GM23338 (cell line): ENCODE measurements around the gene HTT. TPM values are rescaled to one million over a fixed set of nuclear protein-coding genes. Genes with fewer than 3 reads are reported as not detected.

Experiments
- ATAC-seq: fragments of 200-7000 bp; cut with Tn5 transposase; 3 replicates; pipeline ENCODE4 v1.9.1; 2020
- DNase-seq: peaks from one replicate; pipeline ENCODE4 v3.0.0-alpha.2; 2015; ENCODE audit warnings: low spot score
- H2AFZ ChIP-seq: fragments of 200-600 bp; sonication (generic); 2 replicates; pipeline ENCODE4 v1.8.0; 2016; ENCODE audit warnings: antibody characterized with exemption, mild to moderate bottlenecking, moderate library complexity
- H3F3A ChIP-seq: fragments of 200-600 bp; sonication (generic); replicated peaks from 2 replicates; pipeline ENCODE4 v1.8.0; 2017; ENCODE audit warnings: antibody characterized with exemption, mixed run types, low read depth
- H3K27ac ChIP-seq: fragments of 200-600 bp; sonication (generic); 2 replicates; pipeline ENCODE4 v1.6.1; 2016; ENCODE audit warnings: low read depth
- H3K27me3 ChIP-seq: fragments of 200-600 bp; sonication (generic); 2 replicates; pipeline ENCODE4 v1.8.0; 2016; ENCODE audit warnings: mild to moderate bottlenecking, mixed run types, moderate library complexity; ENCODE audit not compliant: insufficient read depth
- H3K36me3 ChIP-seq: fragments of 200-600 bp; sonication (generic); 2 replicates; pipeline ENCODE4 v1.8.0; 2016; ENCODE audit warnings: mild to moderate bottlenecking; ENCODE audit not compliant: insufficient read depth
- H3K4me1 ChIP-seq: fragments of 200-600 bp; sonication (generic); 2 replicates; pipeline ENCODE4 v1.8.0; 2016; ENCODE audit warnings: mild to moderate bottlenecking, moderate library complexity; ENCODE audit not compliant: insufficient read depth
- H3K4me2 ChIP-seq: fragments of 200-600 bp; sonication (generic); 2 replicates; pipeline ENCODE4 v1.7.1; 2017; ENCODE audit warnings: mixed run types
- H3K4me3 ChIP-seq: fragments of 200-600 bp; sonication (generic); 2 replicates; pipeline ENCODE4 v1.6.1; 2016; ENCODE audit warnings: mixed run types
- H3K79me2 ChIP-seq: fragments of 200-600 bp; sonication (generic); replicated peaks from 2 replicates; pipeline ENCODE4 v1.8.0; 2017; ENCODE audit warnings: mild to moderate bottlenecking; ENCODE audit not compliant: insufficient read depth
- H3K9me2 ChIP-seq: fragments of 200-600 bp; sonication (generic); 2 replicates; pipeline ENCODE4 v1.8.0; 2017; ENCODE audit not compliant: insufficient read depth
- H4K20me1 ChIP-seq: fragments of 200-600 bp; sonication (generic); replicated peaks from 2 replicates; pipeline ENCODE4 v1.8.0; 2017; ENCODE audit warnings: mild to moderate bottlenecking; ENCODE audit not compliant: insufficient read depth
- H3K27ac Mint-ChIP-seq: 2 replicates; pipeline ENCODE4 v1.8.0; 2020; ENCODE audit warnings: inconsistent platforms, mild to moderate bottlenecking, moderate library complexity, mixed read lengths
- H3K27me3 Mint-ChIP-seq: 3 replicates; pipeline ENCODE4 v1.8.0; 2022; ENCODE audit warnings: low read depth, mild to moderate bottlenecking, moderate library complexity, mixed read lengths, inconsistent platforms; ENCODE audit not compliant: insufficient read depth, poor library complexity
- H3K36me3 Mint-ChIP-seq: 3 replicates; pipeline ENCODE4 v1.8.0; 2021; ENCODE audit warnings: low read depth, mild to moderate bottlenecking, inconsistent platforms, moderate library complexity, mixed read lengths
- H3K4me1 Mint-ChIP-seq: 3 replicates; pipeline ENCODE4 v1.8.0; 2020; ENCODE audit warnings: mild to moderate bottlenecking, inconsistent platforms, mixed read lengths
- H3K4me3 Mint-ChIP-seq: 3 replicates; pipeline ENCODE4 v1.8.0; 2021; ENCODE audit warnings: moderate library complexity, mild to moderate bottlenecking, inconsistent platforms, mixed read lengths
- H3K9me3 Mint-ChIP-seq: 3 replicates; pipeline ENCODE4 v1.8.0; 2020; ENCODE audit warnings: moderate library complexity, mild to moderate bottlenecking, inconsistent platforms, mixed read lengths
- ETS1 ChIP-seq: IDR thresholded peaks from 2 replicates; pipeline ENCODE4 v1.6.1; 2016; ENCODE audit warnings: antibody characterized with exemption
- EZH2phosphoT487 ChIP-seq: fragments of 200-600 bp; sonication (generic); IDR thresholded peaks from one replicate; pipeline ENCODE4 v1.8.1; 2018; ENCODE audit warnings: antibody characterized with exemption; ENCODE audit not compliant: unreplicated experiment
- JUNB ChIP-seq: IDR thresholded peaks from one replicate; pipeline ENCODE4 v1.6.1; 2016; ENCODE audit warnings: antibody characterized with exemption; ENCODE audit not compliant: unreplicated experiment
- NANOG ChIP-seq: IDR thresholded peaks from 2 replicates; pipeline ENCODE4 v1.6.1; 2016; ENCODE audit warnings: antibody characterized with exemption, borderline replicate concordance
- POLR2AphosphoS5 ChIP-seq: IDR thresholded peaks from 2 replicates; pipeline ENCODE4 v1.6.1; 2016; ENCODE audit warnings: antibody characterized with exemption, low read depth
- STAT1 ChIP-seq: IDR thresholded peaks from one replicate; pipeline ENCODE4 v1.6.1; 2016; ENCODE audit warnings: antibody characterized with exemption; ENCODE audit not compliant: unreplicated experiment
- ZNF114 ChIP-seq: fragments of 250-450 bp; sonication (Bioruptor Pico); IDR thresholded peaks from 2 replicates; pipeline ENCODE4 v1.5.0; 2020; ENCODE audit warnings: mild to moderate bottlenecking, moderate library complexity
- ZNF331 ChIP-seq: fragments of 250-450 bp; sonication (Bioruptor Pico); IDR thresholded peaks from 2 replicates; pipeline ENCODE4 v1.5.0; 2020; ENCODE audit warnings: low read depth, mild to moderate bottlenecking, moderate library complexity
- ZNF462 ChIP-seq: fragments of 250-450 bp; sonication (Bioruptor Pico); IDR thresholded peaks from 2 replicates; pipeline ENCODE4 v1.5.0; 2020; ENCODE audit warnings: mild to moderate bottlenecking, moderate library complexity
- polyA plus RNA-seq: library from polyadenylated mRNA; unstranded; fragments of >200 nt; fragmentation: Nextera tagmentation; extraction: Ambion mirVana; gene quantifications from 2 replicates; pipeline ENCODE4 v1.2.1, GENCODE V29; 2016
- total RNA-seq: library from RNA; depleted of rRNA; stranded (reverse); fragments of >200 nt; shearing (Covaris generic); gene quantifications from 2 replicates; pipeline ENCODE4 v1.2.3, GENCODE V29; 2014
- TF ChIP-seq, protein P1 (sequence below), 2 experiments: fragments of 200-600 bp in 1 of 2; sonication (generic) in 1 of 2; conservative IDR thresholded peaks; 2 replicates each; pipeline versions ENCODE4 v1.5.1 to v1.6.1; 2016 to 2017; ENCODE audit warnings: antibody characterized with exemption in 2 of 2, low read depth in 2 of 2, mild to moderate bottlenecking in 2 of 2, moderate library complexity in 1 of 2

Gene HTT
- total and polyA plus RNA-seq, 2 experiments from 2014 or later, result 26.6 to 67.7 TPM

GRCh38 chr4:3237712-3238560 lies 163.5 kb downstream of the HTT start (continued):
- TF ChIP-seq NANOG, result no peak
- no peak for TF ChIP-seq ZNF331 (CRISPR knock-in tag)
- TF ChIP-seq ETS1, result no peak
- no peak for TF ChIP-seq STAT1
- TF ChIP-seq POLR2AphosphoS5, result no peak
- TF ChIP-seq JUNB, result no peak

DNA sequence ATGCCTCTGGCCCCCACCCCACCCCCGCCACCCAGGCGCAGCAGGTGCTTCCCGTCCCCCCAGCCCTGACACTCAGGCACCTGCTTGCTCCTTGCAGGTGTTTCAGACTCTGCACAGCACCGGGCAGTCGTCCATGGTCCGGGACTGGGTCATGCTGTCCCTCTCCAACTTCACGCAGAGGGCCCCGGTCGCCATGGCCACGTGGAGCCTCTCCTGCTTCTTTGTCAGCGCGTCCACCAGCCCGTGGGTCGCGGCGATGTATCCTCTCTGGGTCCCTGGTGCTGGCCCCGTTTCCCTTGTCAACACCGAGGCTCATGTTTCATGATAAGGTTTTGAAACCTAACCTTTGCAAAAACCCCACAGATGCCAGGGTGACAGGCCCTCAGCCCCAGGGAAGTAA lies 164.2 kb downstream of the HTT start:
- Mint-ChIP-seq H3K36me3 (peaks cover 51% of the 10 kb centered on the region), H3K4me1 (peaks cover 49% of the 10 kb centered on the region), H3K9me3 (no peaks in the 10 kb centered on the region; the same call in 2 of the 3 replicates), H3K27ac (no peak overlapping the region), H3K27me3 (peaks cover 33% of the 10 kb centered on the region), H3K4me3 (no peak overlapping the region; the same call in 2 of the 3 replicates)
- no peak for DNase-seq
- no peak overlapping the region for H3K4me2 ChIP-seq
- peaks cover 17% of the 10 kb centered on the region for H4K20me1 ChIP-seq
- H3K4me1 ChIP-seq, result peaks cover 12% of the 10 kb centered on the region
- no peak overlapping the region for H2AFZ ChIP-seq
- H3F3A ChIP-seq, result 0 out of 2 replicates have a peak, but pooled peaks cover 3% of the 10 kb centered on the region
- TF ChIP-seq EZH2phosphoT487, result no peak
- no peak for TF ChIP-seq ETS1
- TF ChIP-seq, protein P1, sequence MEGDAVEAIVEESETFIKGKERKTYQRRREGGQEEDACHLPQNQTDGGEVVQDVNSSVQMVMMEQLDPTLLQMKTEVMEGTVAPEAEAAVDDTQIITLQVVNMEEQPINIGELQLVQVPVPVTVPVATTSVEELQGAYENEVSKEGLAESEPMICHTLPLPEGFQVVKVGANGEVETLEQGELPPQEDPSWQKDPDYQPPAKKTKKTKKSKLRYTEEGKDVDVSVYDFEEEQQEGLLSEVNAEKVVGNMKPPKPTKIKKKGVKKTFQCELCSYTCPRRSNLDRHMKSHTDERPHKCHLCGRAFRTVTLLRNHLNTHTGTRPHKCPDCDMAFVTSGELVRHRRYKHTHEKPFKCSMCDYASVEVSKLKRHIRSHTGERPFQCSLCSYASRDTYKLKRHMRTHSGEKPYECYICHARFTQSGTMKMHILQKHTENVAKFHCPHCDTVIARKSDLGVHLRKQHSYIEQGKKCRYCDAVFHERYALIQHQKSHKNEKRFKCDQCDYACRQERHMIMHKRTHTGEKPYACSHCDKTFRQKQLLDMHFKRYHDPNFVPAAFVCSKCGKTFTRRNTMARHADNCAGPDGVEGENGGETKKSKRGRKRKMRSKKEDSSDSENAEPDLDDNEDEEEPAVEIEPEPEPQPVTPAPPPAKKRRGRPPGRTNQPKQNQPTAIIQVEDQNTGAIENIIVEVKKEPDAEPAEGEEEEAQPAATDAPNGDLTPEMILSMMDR (conservative IDR thresholded peaks at IDR 0.05; ENCODE audit: low read depth in 2 of 2), result no peak
- no peak for TF ChIP-seq STAT1
- no peak for TF ChIP-seq JUNB
- TF ChIP-seq ZNF114 (CRISPR knock-in tag), result no peak
- TF ChIP-seq ZNF462, result no peak
- no peak for TF ChIP-seq POLR2AphosphoS5
- no peaks in the 10 kb centered on the region for H3K79me2 ChIP-seq
- peaks cover 11% of the 10 kb centered on the region; the same call in 1 of the 2 replicates for H3K36me3 ChIP-seq
- H3K27ac ChIP-seq, result no peak overlapping the region
- no peak for ATAC-seq
- no peaks in the 10 kb centered on the region for H3K27me3 ChIP-seq
- no peaks in the 10 kb centered on the region for H3K9me2 ChIP-seq
- H3K4me3 ChIP-seq, result no peak overlapping the region
